Right kidney (tissue), 9 donors: Measurements from ENCODE around the gene ZFP37.
A peak's percentile ranks its signal among the peaks of the same experiment; 100 is the strongest.
"Not testable (repeated sequence)": the region's sequence is repeated elsewhere in the genome, so short reads cannot be mapped to it uniquely, and the experiment has no call there.

Source experiments
- DNase-seq: peaks from one replicate; pipeline ENCODE4 v3.0.0-alpha.2; 2016
- long read RNA-seq, 8 donors: transcript quantifications; one replicate each; lab custom pipeline, GENCODE V29; 2026

The ZFP37 gene
- long read RNA-seq, donor 1, partial matches to known transcripts = 0 of 2 reads
- long read RNA-seq, donor 1, other reads (novel, unspliced or antisense) = 0 of 2 reads
- long read RNA-seq, donor 2, full-length matches to known transcripts = 2 of 2 reads
- long read RNA-seq, donor 2, partial matches to known transcripts = 0 of 2 reads
- long read RNA-seq, donor 2, other reads (novel, unspliced or antisense) = 0 of 2 reads
- long read RNA-seq, donor 3 = 0 reads
- long read RNA-seq, donor 4, full-length matches to known transcripts = 6 of 6 reads
- long read RNA-seq, donor 4, partial matches to known transcripts = 0 of 6 reads
- long read RNA-seq, donor 4, other reads (novel, unspliced or antisense) = 0 of 6 reads
- long read RNA-seq, donor 5, partial matches to known transcripts = 0 of 1 reads
- long read RNA-seq, donor 5, other reads (novel, unspliced or antisense) = 0 of 1 reads
- long read RNA-seq, donor 6, full-length matches to known transcripts = 2 of 2 reads
- long read RNA-seq, donor 6, partial matches to known transcripts = 0 of 2 reads
- long read RNA-seq, donor 6, other reads (novel, unspliced or antisense) = 0 of 2 reads
- long read RNA-seq, donor 7, full-length matches to known transcripts = 5 of 5 reads
- long read RNA-seq, donor 7, partial matches to known transcripts = 0 of 5 reads
- long read RNA-seq, donor 7, other reads (novel, unspliced or antisense) = 0 of 5 reads
- long read RNA-seq, donor 8, full-length matches to known transcripts = 2 of 2 reads
- long read RNA-seq, donor 8, partial matches to known transcripts = 0 of 2 reads
- long read RNA-seq, donor 8, other reads (novel, unspliced or antisense) = 0 of 2 reads

- peak; percentile 95 for DNase-seq
Observed at GRCh38 chr9:113056191-113057106, at the start of gene ZFP37. Gene ZFP37, minus strand, starts transcription at chr9:113056724. Its CDS starts 36 bp downstream, at chr9:113056688.

GRCh38 chr9:113105345-113105744 lies 48.8 kb upstream of the ZFP37 start:
- DNase-seq = not testable (repeated sequence)

- no peak for DNase-seq
Observed at GRCh38 chr9:113095561-113095960, 39.0 kb upstream of the ZFP37 start.

GRCh38 chr9:113089924-113090323 lies 33.4 kb upstream of the ZFP37 start:
- DNase-seq = not testable (repeated sequence)

GRCh38 chr9:113089143-113089505 lies 32.6 kb upstream of the ZFP37 start:
- not testable (repeated sequence) for DNase-seq

- DNase-seq = not testable (repeated sequence)
Observed at GRCh38 chr9:113088456-113089142, 32.1 kb upstream of the ZFP37 start.

- DNase-seq = not testable (repeated sequence)
Observed at GRCh38 chr9:113062932-113063310, 6.4 kb upstream of the ZFP37 start.

- DNase-seq = not testable (repeated sequence)
Observed at GRCh38 chr9:113062256-113062931, 5.9 kb upstream of the ZFP37 start.

- not testable (repeated sequence) for DNase-seq
Observed at GRCh38 chr9:113061072-113061850, 4.7 kb upstream of the ZFP37 start.

- DNase-seq = peak; percentile 43
Observed at GRCh38 chr9:113059581-113060284, 3.2 kb upstream of the ZFP37 start.

- no peak for DNase-seq
Observed at GRCh38 chr9:113057193-113057592, 669 bp upstream of the ZFP37 start.

GRCh38 chr9:113042884-113043657 lies 13.5 kb downstream of the ZFP37 start:
- no peak for DNase-seq

- DNase-seq = no peak
Observed at GRCh38 chr9:113026200-113026599, 30.3 kb downstream of the ZFP37 start.

- DNase-seq = no peak
Observed at GRCh38 chr9:113018247-113018646, 38.3 kb downstream of the ZFP37 start.

GRCh38 chr9:113012492-113012891 lies 44.0 kb downstream of the ZFP37 start:
- DNase-seq = no peak

GRCh38 chr9:113011911-113012381 lies 44.6 kb downstream of the ZFP37 start, which contains the start of gene ZNF883:
Gene ZNF883, minus strand, starts transcription at chr9:113012192.
- peak; percentile 71 for DNase-seq

- DNase-seq = no peak
Observed at GRCh38 chr9:113005777-113006176, 50.7 kb downstream of the ZFP37 start.

GRCh38 chr9:112997236-112997941 lies 59.1 kb downstream of the ZFP37 start:
- DNase-seq = no peak
